Measurements from ENCODE around the gene DHODH. TPM values are rescaled to one million over a fixed set of nuclear protein-coding genes. Genes with fewer than 3 reads are reported as not detected.

Gene DHODH
- total RNA-seq, 1 donor from 2014 or later = 10.9 TPM

DNA sequence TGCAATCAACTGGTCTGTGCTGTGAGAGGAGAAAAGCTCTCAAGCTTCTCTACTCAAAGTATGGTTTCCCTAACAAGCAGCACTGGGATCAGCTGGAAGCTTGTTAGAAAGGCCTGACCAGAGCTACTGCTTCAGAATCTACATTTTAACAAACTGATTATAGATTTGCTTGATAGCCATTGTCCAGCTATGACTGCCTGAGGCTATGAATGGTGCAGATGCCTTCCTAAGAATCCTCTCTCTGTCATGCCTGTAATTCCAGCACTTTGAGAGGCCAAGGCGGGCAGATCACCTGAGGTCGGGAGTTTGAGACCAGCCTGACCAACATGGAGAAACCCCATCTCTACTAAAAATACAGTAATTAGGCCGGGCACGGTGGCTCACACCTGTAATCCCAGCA lies 37.0 kb upstream of the DHODH start:
- TF ChIP-seq, protein P1, sequence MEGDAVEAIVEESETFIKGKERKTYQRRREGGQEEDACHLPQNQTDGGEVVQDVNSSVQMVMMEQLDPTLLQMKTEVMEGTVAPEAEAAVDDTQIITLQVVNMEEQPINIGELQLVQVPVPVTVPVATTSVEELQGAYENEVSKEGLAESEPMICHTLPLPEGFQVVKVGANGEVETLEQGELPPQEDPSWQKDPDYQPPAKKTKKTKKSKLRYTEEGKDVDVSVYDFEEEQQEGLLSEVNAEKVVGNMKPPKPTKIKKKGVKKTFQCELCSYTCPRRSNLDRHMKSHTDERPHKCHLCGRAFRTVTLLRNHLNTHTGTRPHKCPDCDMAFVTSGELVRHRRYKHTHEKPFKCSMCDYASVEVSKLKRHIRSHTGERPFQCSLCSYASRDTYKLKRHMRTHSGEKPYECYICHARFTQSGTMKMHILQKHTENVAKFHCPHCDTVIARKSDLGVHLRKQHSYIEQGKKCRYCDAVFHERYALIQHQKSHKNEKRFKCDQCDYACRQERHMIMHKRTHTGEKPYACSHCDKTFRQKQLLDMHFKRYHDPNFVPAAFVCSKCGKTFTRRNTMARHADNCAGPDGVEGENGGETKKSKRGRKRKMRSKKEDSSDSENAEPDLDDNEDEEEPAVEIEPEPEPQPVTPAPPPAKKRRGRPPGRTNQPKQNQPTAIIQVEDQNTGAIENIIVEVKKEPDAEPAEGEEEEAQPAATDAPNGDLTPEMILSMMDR (conservative IDR thresholded peaks at IDR 0.05; ENCODE audit: low read depth, low read length) = no peak
- no peak overlapping the region for H3K4me3 ChIP-seq (ENCODE audit: low read depth, low read length)
- DNase-seq (ENCODE audit: low read depth) = no peak

DNA sequence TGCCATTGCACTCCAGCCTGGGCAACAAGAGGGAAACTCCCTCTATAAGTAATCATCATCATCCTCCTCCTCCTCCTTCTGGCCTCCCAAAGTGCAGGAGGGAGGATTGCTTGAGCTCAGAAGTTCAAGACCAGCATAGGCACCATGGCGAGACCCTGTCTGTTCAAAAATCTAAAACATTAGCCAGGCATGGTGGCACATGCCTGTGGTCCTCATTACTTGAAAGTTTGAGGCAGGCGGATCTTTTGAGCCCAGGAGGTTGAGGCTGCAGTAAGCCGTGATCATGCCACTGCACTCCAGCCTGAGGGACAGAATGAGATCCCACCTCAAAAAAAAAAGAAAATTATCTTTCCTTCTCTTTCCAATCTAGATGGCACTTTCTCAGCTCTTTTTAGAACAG lies 36.2 kb upstream of the DHODH start:
- no peak overlapping the region for H3K4me3 ChIP-seq (ENCODE audit: low read depth, low read length)
- DNase-seq (ENCODE audit: low read depth) = no peak
- TF ChIP-seq, protein P1 (conservative IDR thresholded peaks at IDR 0.05; ENCODE audit: low read depth, low read length) = no peak

DNA sequence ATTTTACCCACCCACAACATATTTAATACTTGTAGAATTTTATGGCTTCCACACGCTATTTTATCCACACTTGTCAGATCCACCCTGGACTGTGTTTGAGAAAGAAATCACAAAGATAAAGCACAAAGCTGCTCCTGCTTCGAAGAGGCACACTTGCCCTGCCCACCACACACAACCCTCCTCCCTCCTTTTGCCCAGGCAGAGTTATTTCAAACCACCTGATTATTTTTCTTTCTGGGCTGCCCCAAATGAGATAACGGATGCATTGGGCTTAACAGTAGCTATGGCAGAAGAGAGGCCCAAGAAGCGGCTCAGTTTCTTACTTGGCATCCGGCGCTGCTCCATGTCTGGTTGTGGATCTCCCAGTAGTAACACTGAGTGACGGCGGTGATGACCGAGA lies 35.5 kb upstream of the DHODH start:
- DNase-seq (ENCODE audit: low read depth) = no peak
- no peak overlapping the region for H3K4me3 ChIP-seq (ENCODE audit: low read depth, low read length)
- TF ChIP-seq, protein P1 (conservative IDR thresholded peaks at IDR 0.05; ENCODE audit: low read depth, low read length) = no peak

DNA sequence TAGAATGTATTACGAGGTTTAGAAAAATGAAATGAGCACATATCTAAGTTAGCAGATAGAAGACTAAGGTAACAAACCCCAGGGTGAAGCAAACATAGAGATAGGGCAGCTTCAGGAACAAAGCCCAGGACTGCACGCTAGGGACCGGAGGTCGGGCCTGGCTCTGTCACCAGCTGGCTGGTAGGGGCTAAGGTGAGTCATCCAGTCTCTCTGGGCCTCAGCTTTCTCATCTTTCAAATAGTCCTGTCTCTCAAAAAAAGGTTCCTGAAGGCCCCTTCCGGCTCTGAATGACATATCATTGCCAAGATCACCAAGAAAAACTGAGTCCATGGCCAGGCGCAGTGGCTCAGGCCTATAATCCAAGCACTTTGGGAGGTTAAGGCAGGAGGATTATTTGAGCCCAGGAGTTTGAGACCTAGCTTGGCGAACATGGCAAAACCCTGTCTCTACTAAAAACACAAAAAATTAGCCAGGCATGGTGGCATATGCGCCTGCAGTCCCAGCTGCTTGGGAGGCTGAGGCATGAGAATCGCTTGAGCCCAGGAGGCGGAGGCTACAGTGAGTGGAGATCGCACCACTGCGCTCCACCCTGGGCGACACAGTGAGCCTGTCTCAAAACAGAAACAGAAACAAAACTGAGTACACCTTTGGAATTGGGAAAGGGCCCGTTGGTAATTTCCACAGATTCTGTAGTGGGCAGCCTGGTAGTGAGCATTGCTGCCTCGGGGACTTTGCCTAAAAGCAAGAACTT lies 34.3 kb upstream of the DHODH start:
- no peak for DNase-seq (ENCODE audit: low read depth)

DNA sequence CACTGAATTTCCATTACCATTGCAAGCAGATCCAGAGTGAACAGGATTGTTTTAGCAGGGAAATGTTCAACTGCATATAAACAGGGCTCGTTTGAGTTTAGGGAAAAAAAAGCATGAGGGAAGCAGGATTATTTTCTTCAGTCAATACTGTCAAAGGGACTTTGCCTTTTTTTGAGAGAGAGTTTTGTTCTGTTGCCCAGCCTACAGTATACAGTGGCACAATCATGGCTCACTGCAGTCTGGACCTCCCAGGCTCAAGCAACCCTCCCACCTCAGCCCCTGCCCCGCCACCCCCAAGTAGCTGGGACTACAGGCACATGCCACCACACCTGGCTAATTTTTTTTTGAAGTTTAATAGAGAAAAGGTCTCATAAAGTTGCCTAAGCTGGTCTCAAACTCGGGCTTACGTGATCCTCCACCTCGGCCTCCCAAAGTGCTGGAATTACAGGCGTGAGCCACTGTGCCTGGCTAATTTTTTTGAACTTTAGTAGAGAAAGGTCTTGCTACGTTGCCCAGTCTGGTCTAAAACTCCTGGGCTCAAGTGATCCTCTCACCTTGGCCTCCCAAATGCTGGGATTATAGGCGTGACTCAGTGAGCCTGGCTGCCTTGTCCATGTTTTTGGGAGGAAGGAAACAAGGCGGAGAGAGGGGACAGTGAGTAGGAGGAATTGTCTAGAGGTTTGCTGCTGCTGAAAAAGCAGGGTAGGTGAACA lies 23.1 kb upstream of the DHODH start:
- DNase-seq (ENCODE audit: low read depth) = no peak
- H3K4me3 ChIP-seq (ENCODE audit: low read depth, low read length) = no peak overlapping the region
- TF ChIP-seq, protein P1 (conservative IDR thresholded peaks at IDR 0.05; ENCODE audit: low read depth, low read length) = no peak

More for the DNA sequence above, 34.3 kb upstream of the DHODH start:
- H3K4me3 ChIP-seq (ENCODE audit: low read depth, low read length) = no peak overlapping the region
- TF ChIP-seq, protein P1 (conservative IDR thresholded peaks at IDR 0.05; ENCODE audit: low read depth, low read length) = no peak

DNA sequence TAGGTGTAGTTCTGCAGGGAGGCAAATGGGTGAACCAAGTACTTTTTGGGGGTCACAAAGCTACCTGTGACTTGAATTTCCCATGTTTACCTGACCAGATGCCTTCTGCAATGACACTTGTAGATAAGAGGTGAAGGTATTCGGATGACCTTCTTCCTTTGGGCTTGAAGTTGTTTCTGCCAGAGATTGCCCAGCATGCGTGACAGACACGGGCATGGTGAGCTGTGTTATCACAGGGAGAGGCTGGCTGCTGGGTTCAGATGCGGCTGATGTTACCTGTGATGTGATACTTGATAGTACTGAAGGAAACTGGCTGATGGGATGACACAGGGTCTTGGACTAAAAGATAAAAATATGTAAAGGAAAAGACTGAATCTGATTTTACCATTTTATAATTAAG lies 22.4 kb upstream of the DHODH start:
- TF ChIP-seq, protein P1 (conservative IDR thresholded peaks at IDR 0.05; ENCODE audit: low read depth, low read length) = no peak
- DNase-seq (ENCODE audit: low read depth) = no peak
- H3K4me3 ChIP-seq (ENCODE audit: low read depth, low read length) = no peak overlapping the region

Data from epithelial cell of proximal tubule (primary cell).